DND-41 (cell line): ENCODE results near the gene MRPL20.

Source experiments
- CTCF ChIP-seq: IDR thresholded peaks from 2 replicates; pipeline ENCODE4 v1.5.1; 2012; ENCODE audit warnings: borderline replicate concordance, low read length, moderate library complexity, mild to moderate bottlenecking; ENCODE audit not compliant: poor library complexity, severe bottlenecking; ENCODE audit errors: extremely low read depth
- EZH2 ChIP-seq: IDR thresholded peaks from 3 replicates; pipeline ENCODE4 v1.6.1; 2012; ENCODE audit warnings: borderline replicate concordance, low read depth, mild to moderate bottlenecking, moderate library complexity, low read length, inconsistent platforms; ENCODE audit not compliant: severe bottlenecking

- no peak for TF ChIP-seq CTCF
- no peak for TF ChIP-seq EZH2
These were observed 3.4 kb downstream of the MRPL20 start for GRCh38 chr1:1403653-1404052.
